Hepatocyte (in vitro differentiated cells): ENCODE measurements around the gene OTULINL.

Source experiments
- CTCF ChIP-seq: fragments of 200-600 bp; sonication (generic); IDR thresholded peaks from 2 replicates; pipeline ENCODE4 v1.5.1; 2016; ENCODE audit warnings: antibody characterized with exemption, mild to moderate bottlenecking; ENCODE audit not compliant: poor library complexity
- EZH2 ChIP-seq: fragments of 200-600 bp; sonication (generic); IDR thresholded peaks from 2 replicates; pipeline ENCODE4 v1.6.1; 2016; ENCODE audit warnings: antibody characterized with exemption, mild to moderate bottlenecking, borderline replicate concordance
- EZH2phosphoT487 ChIP-seq: fragments of 200-600 bp; sonication (generic); IDR thresholded peaks from one replicate; pipeline ENCODE4 v1.6.1; 2018; ENCODE audit warnings: antibody characterized with exemption, mild to moderate bottlenecking, low read depth, moderate library complexity; ENCODE audit not compliant: unreplicated experiment, severe bottlenecking

GRCh38 chr5:14574096-14574495 lies 7.5 kb upstream of the OTULINL start:
- TF ChIP-seq CTCF (no peak), EZH2 (no peak), EZH2phosphoT487 (no peak)
